Measurements from ENCODE around the gene RNF13. TPM values are rescaled to one million over a fixed set of nuclear protein-coding genes. Genes with fewer than 3 reads are reported as not detected.

Gene RNF13
- total and polyA plus RNA-seq, 2 donors (not counting 1 experiment from before 2014, with no cell fraction given), result 57.4 to 81.7 TPM

DNA sequence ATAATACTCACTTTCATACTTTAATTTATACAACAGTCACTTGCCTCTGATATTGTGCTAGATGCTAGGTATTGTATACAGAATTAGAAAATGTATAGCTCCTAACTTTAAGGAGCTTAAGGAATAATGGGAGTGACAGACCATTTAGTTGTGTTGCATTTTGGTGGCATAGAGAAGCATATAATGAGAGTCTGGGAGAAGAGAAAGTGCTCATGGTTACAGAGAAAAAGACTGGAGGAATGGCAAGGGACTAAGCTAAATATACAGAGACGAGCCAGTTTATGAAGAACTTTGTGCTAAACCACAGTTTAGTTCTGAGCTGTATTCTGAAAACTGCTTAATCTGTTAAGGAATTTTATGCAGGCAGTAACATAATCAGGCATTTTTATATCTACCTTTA is 6.4 kb downstream of the RNF13 start:
- H3K36me3 ChIP-seq (ENCODE audit: control insufficient read depth, insufficient read depth, low read length), result no peaks in the 10 kb centered on the region
- peaks cover 4% of the 10 kb centered on the region for H3K4me1 ChIP-seq (ENCODE audit: control insufficient read depth, extremely low read depth, insufficient read depth, low read length)
- TF ChIP-seq EZH2 (IDR thresholded peaks at IDR 0.05; ENCODE audit: low read length, missing control alignments), result no peak
- TF ChIP-seq, protein P1, sequence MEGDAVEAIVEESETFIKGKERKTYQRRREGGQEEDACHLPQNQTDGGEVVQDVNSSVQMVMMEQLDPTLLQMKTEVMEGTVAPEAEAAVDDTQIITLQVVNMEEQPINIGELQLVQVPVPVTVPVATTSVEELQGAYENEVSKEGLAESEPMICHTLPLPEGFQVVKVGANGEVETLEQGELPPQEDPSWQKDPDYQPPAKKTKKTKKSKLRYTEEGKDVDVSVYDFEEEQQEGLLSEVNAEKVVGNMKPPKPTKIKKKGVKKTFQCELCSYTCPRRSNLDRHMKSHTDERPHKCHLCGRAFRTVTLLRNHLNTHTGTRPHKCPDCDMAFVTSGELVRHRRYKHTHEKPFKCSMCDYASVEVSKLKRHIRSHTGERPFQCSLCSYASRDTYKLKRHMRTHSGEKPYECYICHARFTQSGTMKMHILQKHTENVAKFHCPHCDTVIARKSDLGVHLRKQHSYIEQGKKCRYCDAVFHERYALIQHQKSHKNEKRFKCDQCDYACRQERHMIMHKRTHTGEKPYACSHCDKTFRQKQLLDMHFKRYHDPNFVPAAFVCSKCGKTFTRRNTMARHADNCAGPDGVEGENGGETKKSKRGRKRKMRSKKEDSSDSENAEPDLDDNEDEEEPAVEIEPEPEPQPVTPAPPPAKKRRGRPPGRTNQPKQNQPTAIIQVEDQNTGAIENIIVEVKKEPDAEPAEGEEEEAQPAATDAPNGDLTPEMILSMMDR (conservative IDR thresholded peaks at IDR 0.05 in 1 of 2, IDR thresholded peaks at IDR 0.05 in 1 of 2; ENCODE audit: low read depth in 1 of 2, low read length in 2 of 2), result no peak
- DNase-seq (ENCODE audit: low read depth in 2 of 2), result no peak
- no peak overlapping the region for H2AFZ ChIP-seq (ENCODE audit: low read length)
- H3K79me2 ChIP-seq (ENCODE audit: control insufficient read depth, insufficient read depth, low read length), result peaks cover 53% of the 10 kb centered on the region
- H3K27ac ChIP-seq (ENCODE audit: insufficient read depth, low read length), result no peak overlapping the region
- H3K9me3 ChIP-seq (ENCODE audit: control insufficient read depth, insufficient read depth, low read depth, low read length), result no peaks in the 10 kb centered on the region
- no peak overlapping the region for H3K4me2 ChIP-seq (ENCODE audit: extremely low read depth, insufficient read depth, low read length)
- H3K4me3 ChIP-seq (replicated peaks in 1 of 4; ENCODE audit: control extremely low read depth in 1 of 4, insufficient read depth in 1 of 4, low read depth in 3 of 4, low read length in 4 of 4), result no peak overlapping the region
- H3K9ac ChIP-seq (ENCODE audit: insufficient read depth, low read length), result no peak overlapping the region
- no peaks in the 10 kb centered on the region for H4K20me1 ChIP-seq (ENCODE audit: control insufficient read depth, extremely low read depth, insufficient read depth, low read length)
- no peaks in the 10 kb centered on the region for H3K27me3 ChIP-seq (ENCODE audit: control insufficient read depth, insufficient read depth, low read length)

DNA sequence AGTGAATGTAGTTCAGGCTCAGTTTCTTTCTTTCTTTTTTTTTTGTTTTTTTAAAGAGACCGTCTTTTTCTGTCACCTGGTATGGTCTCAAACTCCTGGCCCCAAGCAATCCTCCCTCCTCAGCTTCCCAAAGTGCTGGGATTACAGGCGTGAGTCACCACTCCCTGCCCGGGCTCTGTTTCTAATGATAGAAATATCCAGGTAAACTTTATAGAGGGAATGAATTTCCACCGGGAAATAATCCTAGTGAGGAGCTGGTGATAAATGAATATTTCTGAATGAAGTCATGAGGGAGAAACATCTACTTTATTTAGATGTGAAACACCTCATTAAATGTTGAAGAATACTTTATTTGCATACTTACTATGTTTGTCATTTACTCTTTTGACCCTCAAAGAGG is 7.2 kb downstream of the RNF13 start:
- no peaks in the 10 kb centered on the region for H3K9me3 ChIP-seq (ENCODE audit: control insufficient read depth, insufficient read depth, low read depth, low read length)
- H3K9ac ChIP-seq (ENCODE audit: insufficient read depth, low read length), result no peak overlapping the region
- H3K4me1 ChIP-seq (ENCODE audit: control insufficient read depth, extremely low read depth, insufficient read depth, low read length), result peaks cover 2% of the 10 kb centered on the region
- no peak overlapping the region for H3K27ac ChIP-seq (ENCODE audit: insufficient read depth, low read length)
- H3K4me2 ChIP-seq (ENCODE audit: extremely low read depth, insufficient read depth, low read length), result no peak overlapping the region
- no peak for TF ChIP-seq EZH2 (IDR thresholded peaks at IDR 0.05; ENCODE audit: low read length, missing control alignments)
- TF ChIP-seq, protein P1 (conservative IDR thresholded peaks at IDR 0.05 in 1 of 2, IDR thresholded peaks at IDR 0.05 in 1 of 2; ENCODE audit: low read depth in 1 of 2, low read length in 2 of 2), result no peak
- H4K20me1 ChIP-seq (ENCODE audit: control insufficient read depth, extremely low read depth, insufficient read depth, low read length), result no peaks in the 10 kb centered on the region
- no peak overlapping the region for H3K4me3 ChIP-seq (replicated peaks in 1 of 4; ENCODE audit: control extremely low read depth in 1 of 4, insufficient read depth in 1 of 4, low read depth in 3 of 4, low read length in 4 of 4)
- peak in 1 of 2 donors; percentile 6 for DNase-seq (ENCODE audit: low read depth in 2 of 2)
- H3K36me3 ChIP-seq (ENCODE audit: control insufficient read depth, insufficient read depth, low read length), result no peaks in the 10 kb centered on the region
- no peaks in the 10 kb centered on the region for H3K27me3 ChIP-seq (ENCODE audit: control insufficient read depth, insufficient read depth, low read length)
- no peak overlapping the region for H2AFZ ChIP-seq (ENCODE audit: low read length)
- H3K79me2 ChIP-seq (ENCODE audit: control insufficient read depth, insufficient read depth, low read length), result peaks cover 46% of the 10 kb centered on the region

DNA sequence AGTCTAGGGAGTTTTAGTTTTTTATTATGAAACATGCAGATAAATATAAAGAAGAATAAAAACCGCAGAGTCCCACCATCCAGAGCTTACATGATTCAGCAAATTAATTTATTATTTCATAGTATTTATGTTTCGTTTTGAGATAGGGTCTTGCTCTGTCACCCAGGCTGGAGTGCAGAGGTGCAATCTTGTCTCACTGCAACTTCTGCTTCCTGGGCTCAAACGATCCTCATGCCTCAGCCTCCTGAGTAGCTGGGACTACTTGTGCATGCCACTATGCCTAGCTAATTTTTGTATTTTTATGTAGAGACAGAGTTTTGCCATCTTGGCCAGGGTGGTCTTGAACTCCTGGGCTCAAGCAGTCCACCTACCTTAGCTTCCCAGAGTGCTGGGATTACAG is 13.6 kb downstream of the RNF13 start:
- DNase-seq (ENCODE audit: low read depth in 2 of 2), result no peak
- Histone ChIP-seq H3K79me2 (ENCODE audit: control insufficient read depth, insufficient read depth, low read length) (peaks cover 14% of the 10 kb centered on the region), H3K4me3 (replicated peaks in 1 of 4; ENCODE audit: control extremely low read depth in 1 of 4, insufficient read depth in 1 of 4, low read depth in 3 of 4, low read length in 4 of 4) (no peak overlapping the region), H3K27ac (ENCODE audit: insufficient read depth, low read length) (no peak overlapping the region), H4K20me1 (ENCODE audit: control insufficient read depth, extremely low read depth, insufficient read depth, low read length) (no peaks in the 10 kb centered on the region), H3K36me3 (ENCODE audit: control insufficient read depth, insufficient read depth, low read length) (no peaks in the 10 kb centered on the region), H2AFZ (ENCODE audit: low read length) (no peak overlapping the region), H3K4me1 (ENCODE audit: control insufficient read depth, extremely low read depth, insufficient read depth, low read length) (no peaks in the 10 kb centered on the region), H3K27me3 (ENCODE audit: control insufficient read depth, insufficient read depth, low read length) (no peaks in the 10 kb centered on the region), H3K9ac (ENCODE audit: insufficient read depth, low read length) (no peak overlapping the region), H3K9me3 (ENCODE audit: control insufficient read depth, insufficient read depth, low read depth, low read length) (no peaks in the 10 kb centered on the region), H3K4me2 (ENCODE audit: extremely low read depth, insufficient read depth, low read length) (no peak overlapping the region)
- TF ChIP-seq, protein P1 (conservative IDR thresholded peaks at IDR 0.05 in 1 of 2, IDR thresholded peaks at IDR 0.05 in 1 of 2; ENCODE audit: low read depth in 1 of 2, low read length in 2 of 2), result no peak
- no peak for TF ChIP-seq EZH2 (IDR thresholded peaks at IDR 0.05; ENCODE audit: low read length, missing control alignments)

Measured in fibroblast of lung (primary cell).